Stomach (tissue), 9 donors: ENCODE results near the gene FAM3A. TPM values are rescaled to one million over a fixed set of nuclear protein-coding genes. Genes with fewer than 3 reads are reported as not detected.
A peak's percentile ranks its signal among the peaks of the same experiment; 100 is the strongest.

ENCODE experiments used
- DNase-seq, 2 donors: peaks; one replicate each; pipeline versions ENCODE4 v3.0.0 to v3.0.0-alpha.2; 2013 to 2019
- H3K27ac ChIP-seq, 5 donors: fragments of 200-600 bp in 4 of 5; sonication (generic) in 4 of 5; one replicate each; pipeline ENCODE4 v1.5.1; 2013 to 2019; ENCODE audit warnings: mild to moderate bottlenecking in 1 of 5, moderate library complexity in 1 of 5
- H3K27me3 ChIP-seq, 3 donors: fragments of 200-600 bp; sonication (generic); one replicate each; pipeline ENCODE4 v1.5.1; 2017 to 2019; ENCODE audit warnings: mixed run types in 1 of 3
- H3K36me3 ChIP-seq, 4 donors: fragments of 200-600 bp; sonication (generic); 1 replicate in 3 of 4; 2 replicates in 1 of 4; pipeline ENCODE4 v1.5.1; 2016 to 2019
- H3K4me1 ChIP-seq, 4 donors: fragments of 200-600 bp; sonication (generic); one replicate each; pipeline ENCODE4 v1.5.1; 2016 to 2019
- H3K4me3 ChIP-seq, 4 donors: fragments of 200-600 bp; sonication (generic) in 3 of 4; one replicate each; pipeline ENCODE4 v1.5.1; 2016 to 2019; ENCODE audit warnings: mild to moderate bottlenecking in 1 of 4
- H3K9me3 ChIP-seq, 4 donors: fragments of 200-600 bp; sonication (generic); one replicate each; pipeline ENCODE4 v1.5.1; 2016 to 2019
- EP300 ChIP-seq: sonication (generic); formaldehyde crosslinking; IDR thresholded peaks from one replicate; pipeline ENCODE4 v1.6.1; 2017; ENCODE audit warnings: antibody characterized with exemption
- POLR2A ChIP-seq, 4 donors: fragments of 450-650 bp; IDR thresholded peaks; one replicate each; pipeline ENCODE4 v1.6.1; 2016; ENCODE audit warnings: antibody characterized with exemption in 4 of 4, control low read depth in 2 of 4, mild to moderate bottlenecking in 1 of 4, moderate library complexity in 1 of 4
- POLR2AphosphoS5 ChIP-seq, 3 donors: sonication (generic); formaldehyde crosslinking; IDR thresholded peaks; one replicate each; pipeline ENCODE4 v1.6.1; 2016; ENCODE audit warnings: antibody characterized with exemption in 3 of 3
- WGBS, 5 donors: extraction: QIAGEN DNeasy Blood & Tissue Kit in 3 of 5; methylation state at CpG; one replicate each; pipeline versions ENCODE4 v1.1.5 to v1.1.7; 2013 to 2018; 5-methylcytosine and 5-hydroxymethylcytosine counted together
- intact Hi-C: fragments of 100-400 bp; cut with DNase I; formaldehyde crosslinking; loops from one replicate; pipeline ENCODE4 v1.15.1; 2023; ENCODE audit warnings: low total_unique reads
- polyA plus RNA-seq, 3 donors: library from polyadenylated mRNA; stranded (reverse); fragments of 200-250 nt; gene quantifications; one replicate each; pipeline ENCODE4 v1.2.3, GENCODE V29; 2013
- total RNA-seq, 5 donors: library from RNA; depleted of rRNA; stranded (reverse); fragments of >200 nt; gene quantifications; one replicate each; pipeline versions ENCODE4 v1.1.0 to v1.2.3, GENCODE V29; 2014 to 2016
- TF ChIP-seq, protein P1 (sequence below), 7 experiments: fragments of 450-650 bp in 4 of 7; fragments of 200-600 bp in 3 of 7; sonication (generic) in 3 of 7; IDR thresholded peaks; one replicate each; pipeline ENCODE4 v1.5.1; 2016 to 2019; ENCODE audit warnings: antibody characterized with exemption in 7 of 7, control low read depth in 2 of 7, mild to moderate bottlenecking in 1 of 7
- donor health status: healthy with polysubstance abuse.
- donor health status: Bipolar disorder and iron deficiency.
- donor health status: healthy.

The FAM3A gene
- total and polyA plus RNA-seq, 8 donors = 21.9 to 61.7 (median 30.0) TPM

DNA sequence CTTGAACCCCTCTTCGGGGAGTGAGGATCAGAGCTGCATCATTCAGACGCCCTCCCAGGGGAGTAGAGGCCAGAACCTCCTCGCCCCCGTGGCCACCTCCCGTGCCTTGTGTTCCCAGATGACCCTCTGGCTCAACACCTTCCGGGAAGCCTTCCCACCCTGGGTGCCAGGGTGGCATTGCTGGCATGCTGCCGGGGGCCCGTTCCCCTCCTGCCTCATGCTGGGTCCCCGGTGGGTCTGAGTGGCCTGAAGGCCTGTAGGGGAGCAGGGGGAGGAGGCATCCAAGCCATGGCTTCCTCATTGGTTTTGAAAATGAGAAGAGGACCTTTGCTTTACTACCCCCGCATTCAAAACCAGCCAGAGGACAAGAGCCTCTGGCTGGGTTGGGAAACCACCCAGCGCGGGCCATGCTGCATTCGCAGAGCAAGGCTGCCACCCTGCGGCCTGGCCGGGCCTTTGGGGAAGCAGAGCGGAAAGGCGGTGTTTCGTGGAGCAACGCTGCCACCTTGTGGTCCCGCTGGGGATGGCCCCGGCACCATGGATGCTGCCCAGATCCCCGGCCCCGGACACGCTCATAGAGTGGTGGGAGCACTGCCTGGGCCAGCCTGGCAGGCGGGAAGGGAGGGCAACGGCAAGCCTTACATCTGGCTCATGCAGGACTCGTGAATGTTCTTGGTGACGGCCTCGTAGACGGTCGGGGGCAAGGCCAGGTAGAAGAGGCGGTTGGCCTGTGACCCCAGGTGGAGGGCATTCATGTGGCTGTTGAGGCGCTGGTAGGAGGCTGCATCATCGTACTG is 18.7 kb upstream of the FAM3A start:
- H3K36me3 ChIP-seq = peaks cover 11 to 54% (median 41%) of the 10 kb centered on the region in 4 donors
- H3K4me1 ChIP-seq = peaks cover 0 to 10% (median 9%) of the 10 kb centered on the region in 4 donors
- WGBS, 5 donors = 25 to 34% (median 27%) methylated on average over 13 to 34 of the region's 34 CpGs
- intact Hi-C loops = no loop called here
- no peaks in the 10 kb centered on the region for H3K27me3 ChIP-seq
- H3K4me3 ChIP-seq = no peak overlapping the region
- peak overlapping the region in 2 of 5 donors; percentile 30 to 53 for H3K27ac ChIP-seq
- DNase-seq = peak; percentile 93 to 95
- no peaks in the 10 kb centered on the region for H3K9me3 ChIP-seq
- no peak for TF ChIP-seq POLR2A (IDR thresholded peaks at IDR 0.05)
- TF ChIP-seq, protein P1, sequence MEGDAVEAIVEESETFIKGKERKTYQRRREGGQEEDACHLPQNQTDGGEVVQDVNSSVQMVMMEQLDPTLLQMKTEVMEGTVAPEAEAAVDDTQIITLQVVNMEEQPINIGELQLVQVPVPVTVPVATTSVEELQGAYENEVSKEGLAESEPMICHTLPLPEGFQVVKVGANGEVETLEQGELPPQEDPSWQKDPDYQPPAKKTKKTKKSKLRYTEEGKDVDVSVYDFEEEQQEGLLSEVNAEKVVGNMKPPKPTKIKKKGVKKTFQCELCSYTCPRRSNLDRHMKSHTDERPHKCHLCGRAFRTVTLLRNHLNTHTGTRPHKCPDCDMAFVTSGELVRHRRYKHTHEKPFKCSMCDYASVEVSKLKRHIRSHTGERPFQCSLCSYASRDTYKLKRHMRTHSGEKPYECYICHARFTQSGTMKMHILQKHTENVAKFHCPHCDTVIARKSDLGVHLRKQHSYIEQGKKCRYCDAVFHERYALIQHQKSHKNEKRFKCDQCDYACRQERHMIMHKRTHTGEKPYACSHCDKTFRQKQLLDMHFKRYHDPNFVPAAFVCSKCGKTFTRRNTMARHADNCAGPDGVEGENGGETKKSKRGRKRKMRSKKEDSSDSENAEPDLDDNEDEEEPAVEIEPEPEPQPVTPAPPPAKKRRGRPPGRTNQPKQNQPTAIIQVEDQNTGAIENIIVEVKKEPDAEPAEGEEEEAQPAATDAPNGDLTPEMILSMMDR (IDR thresholded peaks at IDR 0.05) = peak in 6 of 7 experiments; percentile 31 to 100 (median 97)
- TF ChIP-seq EP300 = no peak
- peak in 2 of 3 donors; percentile 40 to 85 for TF ChIP-seq POLR2AphosphoS5 (IDR thresholded peaks at IDR 0.05)

DNA sequence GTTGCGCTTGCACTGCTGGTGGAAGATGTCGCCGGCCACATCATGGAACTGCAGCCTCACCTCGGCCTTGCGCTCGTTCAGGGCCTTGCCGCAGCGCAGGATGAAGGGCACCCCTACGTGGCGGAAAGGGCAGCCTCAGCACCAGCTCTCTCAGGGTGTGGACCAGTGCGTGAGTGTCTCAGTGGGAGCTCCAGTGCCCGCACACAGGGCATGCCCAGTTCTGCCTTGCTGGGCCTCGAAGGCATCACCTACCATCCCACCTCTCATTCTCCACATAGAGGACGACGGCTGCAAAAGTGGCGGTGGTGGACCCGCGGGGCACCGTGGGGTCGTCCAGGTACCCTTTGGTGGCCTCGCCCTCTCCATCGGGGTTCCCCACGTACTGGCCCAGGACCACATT is 16.7 kb upstream of the FAM3A start:
- no peaks in the 10 kb centered on the region for H3K27me3 ChIP-seq
- peaks cover 0 to 10% (median 7%) of the 10 kb centered on the region in 4 donors for H3K4me1 ChIP-seq
- no peak for DNase-seq
- H3K27ac ChIP-seq = no peak overlapping the region
- TF ChIP-seq EP300 (no peak), POLR2A (IDR thresholded peaks at IDR 0.05) (no peak), POLR2AphosphoS5 (IDR thresholded peaks at IDR 0.05) (no peak)
- TF ChIP-seq, protein P1 (IDR thresholded peaks at IDR 0.05) = no peak
- H3K36me3 ChIP-seq = peaks cover 11 to 54% (median 41%) of the 10 kb centered on the region in 4 donors
- H3K9me3 ChIP-seq = no peaks in the 10 kb centered on the region
- 86 to 95% (median 93%) methylated on average over 7 to 23 of the region's 23 CpGs for WGBS, 5 donors
- no peak overlapping the region for H3K4me3 ChIP-seq
- intact Hi-C loops = no loop called here

DNA sequence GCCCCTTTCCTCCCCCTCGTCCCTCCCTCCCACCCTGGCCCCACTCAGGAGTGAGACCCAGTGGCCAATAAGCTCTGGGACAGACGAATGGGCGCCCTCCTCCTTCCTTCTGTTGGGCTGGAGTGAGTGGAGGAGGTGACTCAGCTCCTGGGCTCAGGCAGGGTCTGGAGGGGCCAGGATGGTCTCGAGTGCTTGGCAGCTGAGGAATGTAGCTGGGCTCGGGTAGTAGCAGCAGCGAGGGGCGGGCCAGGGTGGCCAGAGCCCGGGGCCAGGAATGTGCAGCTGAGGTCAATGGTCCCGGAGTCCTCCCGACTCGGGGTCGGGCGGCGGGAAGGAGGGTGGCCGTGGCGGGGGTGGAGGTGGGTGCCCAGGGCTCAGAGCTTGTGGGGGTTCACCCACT is 15.6 kb upstream of the FAM3A start:
- TF ChIP-seq POLR2AphosphoS5 (IDR thresholded peaks at IDR 0.05) (no peak), POLR2A (IDR thresholded peaks at IDR 0.05) (no peak), EP300 (no peak)
- TF ChIP-seq, protein P1 (IDR thresholded peaks at IDR 0.05) = no peak
- Histone ChIP-seq H3K4me1 (peaks cover 0 to 17% (median 13%) of the 10 kb centered on the region in 4 donors), H3K27me3 (peaks cover 0 to 4% (median 0%) of the 10 kb centered on the region in 3 donors), H3K27ac (peak overlapping the region in 1 of 5 donors; percentile 5), H3K36me3 (peaks cover 11 to 54% (median 41%) of the 10 kb centered on the region in 4 donors), H3K9me3 (no peaks in the 10 kb centered on the region), H3K4me3 (no peak overlapping the region)
- 62 to 78% (median 77%) methylated on average over 6 to 16 of the region's 16 CpGs for WGBS, 5 donors
- DNase-seq = no peak
- intact Hi-C loops = no loop called here

DNA sequence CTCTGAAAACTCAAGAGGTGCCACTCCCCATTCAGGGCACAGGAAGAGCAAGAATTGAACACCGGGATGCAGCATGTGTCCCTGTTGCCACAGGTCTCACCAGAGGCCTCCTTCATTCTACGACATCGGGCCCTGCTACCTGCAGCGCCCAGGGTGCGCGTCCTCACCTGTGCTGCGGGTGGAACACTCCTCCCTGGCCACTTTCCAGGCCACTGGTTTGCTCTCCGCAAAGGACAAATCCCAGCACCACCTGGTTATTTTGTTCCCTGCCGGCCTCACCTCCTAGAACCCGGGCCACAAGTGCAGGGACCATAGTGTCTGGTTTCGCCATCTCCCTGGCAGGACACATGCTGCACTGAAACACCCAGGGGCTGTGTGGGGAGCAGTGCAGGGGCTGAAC is 14.3 kb upstream of the FAM3A start:
- TF ChIP-seq EP300 (no peak), POLR2A (IDR thresholded peaks at IDR 0.05) (no peak), POLR2AphosphoS5 (IDR thresholded peaks at IDR 0.05) (no peak)
- TF ChIP-seq, protein P1 (IDR thresholded peaks at IDR 0.05) = no peak
- Histone ChIP-seq H3K27me3 (peaks cover 0 to 4% (median 0%) of the 10 kb centered on the region in 3 donors), H3K4me3 (no peak overlapping the region), H3K4me1 (peaks cover 0 to 18% (median 15%) of the 10 kb centered on the region in 4 donors), H3K9me3 (no peaks in the 10 kb centered on the region), H3K27ac (no peak overlapping the region), H3K36me3 (peaks cover 11 to 47% (median 34%) of the 10 kb centered on the region in 4 donors)
- 53 to 93% (median 63%) methylated on average over 7 to 11 of the region's 11 CpGs for WGBS, 5 donors
- intact Hi-C loops = no loop called here
- no peak for DNase-seq
